IPS DF 4.7 (cell line): ENCODE results near the gene NAA25.
A peak's percentile ranks its signal among the peaks of the same experiment; 100 is the strongest.
"Not testable (repeated sequence)": the region's sequence is repeated elsewhere in the genome, so short reads cannot be mapped to it uniquely, and the experiment has no call there.

ENCODE experiments used
- DNase-seq: peaks from one replicate; pipeline ENCODE4 v3.0.0-alpha.2; 2013; ENCODE audit warnings: low spot score; ENCODE audit errors: extremely low read depth

The NAA25 gene

GRCh38 chr12:112063273-112063672, 45.3 kb downstream of the NAA25 start:
- no peak for DNase-seq

DNA sequence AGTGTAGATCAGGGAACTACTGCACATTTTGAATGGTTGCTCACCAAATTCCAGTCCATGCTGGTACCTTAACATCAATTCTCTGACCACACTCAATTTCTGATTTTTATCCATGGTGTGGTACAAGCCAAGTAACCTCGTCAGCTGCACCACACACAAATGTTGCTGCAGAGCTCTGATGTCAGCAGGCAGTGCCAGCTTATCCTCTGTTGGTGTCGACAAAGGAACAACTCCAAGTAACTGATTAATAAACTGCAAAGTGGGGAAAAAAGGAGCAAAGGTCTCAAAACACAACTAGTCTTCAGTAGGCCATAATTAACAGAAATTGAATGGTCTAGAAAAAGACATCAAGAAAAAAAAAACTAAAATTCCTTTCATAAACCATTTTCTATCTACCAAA, 47.4 kb downstream of the NAA25 start:
- no peak for DNase-seq

DNA sequence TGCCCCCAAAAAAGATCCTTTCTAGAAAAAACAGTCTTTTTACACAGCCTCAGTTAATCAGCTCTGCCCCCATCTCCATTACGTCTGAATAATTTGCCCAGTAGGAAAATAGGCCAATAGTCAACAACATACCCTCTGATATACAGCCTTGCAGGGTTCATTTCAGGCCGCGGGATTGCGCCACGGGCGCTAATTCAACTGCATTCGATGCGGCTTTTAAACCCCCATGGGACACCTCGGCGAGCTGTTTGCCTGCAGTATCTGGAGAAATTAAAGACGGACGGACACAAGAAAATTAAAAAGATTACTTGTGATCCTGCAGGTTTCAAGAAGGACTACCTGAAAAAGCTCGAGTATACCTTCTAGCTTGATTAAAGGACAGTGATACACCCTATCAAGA, 59.2 kb downstream of the NAA25 start:
- no peak for DNase-seq

- no peak for DNase-seq
These were observed 62.6 kb downstream of the NAA25 start for GRCh38 chr12:112046003-112046402.

DNA sequence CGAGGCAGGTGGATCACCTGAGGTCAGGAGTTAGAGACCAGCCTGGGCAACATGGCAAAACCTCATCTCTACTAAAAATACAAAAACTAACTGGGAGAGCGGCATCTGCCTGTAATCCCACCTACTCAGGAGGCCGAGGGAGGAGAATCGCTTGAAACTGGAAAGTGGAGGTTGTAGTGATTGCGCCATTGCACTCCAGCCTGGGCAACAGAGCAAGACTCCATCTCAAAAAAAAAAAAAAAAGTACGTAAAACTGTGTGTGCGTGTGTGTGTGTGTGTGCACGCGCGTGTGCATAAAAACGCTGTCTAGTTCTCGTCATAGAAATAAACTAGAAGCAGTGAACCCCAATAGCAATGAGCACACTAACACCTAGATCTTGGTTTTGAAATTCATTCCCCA, 72.0 kb downstream of the NAA25 start:
- not testable (repeated sequence) for DNase-seq

DNA sequence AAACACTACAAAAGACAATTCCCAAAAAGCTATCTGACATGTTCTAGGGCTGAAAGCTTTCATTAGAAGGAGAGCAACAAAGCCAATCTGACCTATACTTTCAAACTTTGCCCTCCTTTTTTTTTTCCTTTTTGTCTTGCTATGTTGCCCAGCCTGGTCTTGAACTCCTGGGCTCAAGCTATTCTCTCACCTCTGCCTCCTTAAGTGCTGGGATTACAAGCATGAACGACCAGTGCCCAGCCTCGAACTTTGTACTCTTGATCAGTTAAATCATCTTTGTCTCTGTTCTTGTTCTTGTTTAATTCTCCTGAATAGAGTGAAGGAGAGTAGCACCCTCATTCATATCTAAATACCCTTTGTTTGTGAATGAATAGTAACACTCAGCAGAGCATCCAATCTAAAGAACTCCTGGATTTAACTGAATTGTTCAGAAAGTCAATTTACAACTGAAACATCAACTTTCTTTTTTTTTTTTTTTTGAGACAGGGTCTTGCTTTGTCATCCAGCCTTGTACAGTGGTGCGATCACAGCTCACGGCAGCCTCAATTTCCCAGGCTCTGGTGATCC, 73.3 kb downstream of the NAA25 start:
- DNase-seq, result no peak

DNA sequence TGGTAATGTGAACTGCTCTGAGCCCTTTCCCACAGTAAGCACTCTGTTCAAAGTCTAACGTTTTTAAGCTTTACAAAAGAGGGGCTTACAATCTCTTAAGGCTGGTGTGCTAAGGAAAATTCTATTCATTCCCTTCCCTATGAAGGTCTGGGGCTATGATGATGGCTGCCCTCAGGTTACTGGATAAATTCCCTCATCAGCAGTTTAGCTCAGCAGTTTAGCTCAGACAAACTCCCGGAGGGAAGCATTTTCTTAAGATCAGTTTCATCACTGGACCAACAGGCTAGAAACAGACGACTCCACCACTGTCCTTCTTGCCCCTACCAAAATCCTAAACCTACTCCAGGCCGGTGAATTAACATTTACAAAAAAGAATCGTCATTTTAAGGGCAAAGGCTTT, 76.3 kb downstream of the NAA25 start:
- DNase-seq, result no peak

DNA sequence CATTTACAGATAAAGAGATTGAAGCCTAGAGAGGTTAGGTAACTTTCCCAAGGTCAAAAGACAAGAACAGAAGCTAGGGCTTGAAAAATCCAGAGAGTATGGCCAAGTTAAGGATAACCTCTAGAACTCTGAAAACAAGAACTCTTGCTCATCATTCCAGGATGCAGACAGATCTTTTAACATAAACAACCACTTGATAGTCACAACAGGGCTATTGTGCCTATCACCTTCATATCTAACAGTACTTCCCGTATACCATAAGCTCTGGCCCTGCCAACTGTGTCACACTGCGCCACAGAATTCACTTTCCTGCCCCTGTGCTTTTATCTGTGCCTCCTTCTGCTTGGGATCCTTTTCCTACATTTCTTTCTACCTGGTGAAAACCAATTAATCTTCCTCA, 77.1 kb downstream of the NAA25 start:
- no peak for DNase-seq

GRCh38 chr12:112029301-112029700, 79.3 kb downstream of the NAA25 start:
- no peak for DNase-seq

DNA sequence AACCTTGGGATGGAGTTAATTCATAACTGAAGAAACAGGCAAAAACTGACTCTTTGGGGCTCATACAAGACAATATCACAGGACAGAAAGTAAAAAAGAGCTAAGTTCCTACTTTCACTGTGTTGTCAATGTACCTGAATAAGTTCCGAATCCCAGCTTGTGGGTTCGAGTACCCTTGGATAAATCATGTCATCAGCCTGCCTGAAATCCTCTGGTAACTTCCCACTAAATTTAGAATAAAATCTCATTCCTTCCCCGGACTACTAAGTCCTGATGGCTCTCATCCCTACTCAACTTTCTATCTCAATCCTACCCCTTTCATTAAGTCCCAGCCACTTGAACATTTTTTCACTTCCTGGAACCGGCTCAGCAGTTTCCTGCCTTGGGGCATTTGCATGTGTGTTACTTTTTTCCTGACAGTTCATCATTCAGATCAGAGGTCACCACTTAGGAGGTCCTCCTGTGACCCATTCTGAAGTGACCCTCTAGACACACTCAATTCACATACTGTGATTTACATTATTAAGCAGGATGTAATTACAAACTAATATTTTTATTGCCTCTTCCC, 82.7 kb downstream of the NAA25 start:
- DNase-seq, result no peak

- no peak for DNase-seq
These were observed 84.7 kb downstream of the NAA25 start for GRCh38 chr12:112023759-112024396.

GRCh38 chr12:112022241-112023016, 86.2 kb downstream of the NAA25 start:
- DNase-seq, result no peak

GRCh38 chr12:112020947-112021457, 87.6 kb downstream of the NAA25 start:
- no peak for DNase-seq

- DNase-seq, result no peak
These were observed 89.9 kb downstream of the NAA25 start for GRCh38 chr12:112018571-112019237.

- DNase-seq, result no peak
These were observed 91.5 kb downstream of the NAA25 start for GRCh38 chr12:112017041-112017440.

DNA sequence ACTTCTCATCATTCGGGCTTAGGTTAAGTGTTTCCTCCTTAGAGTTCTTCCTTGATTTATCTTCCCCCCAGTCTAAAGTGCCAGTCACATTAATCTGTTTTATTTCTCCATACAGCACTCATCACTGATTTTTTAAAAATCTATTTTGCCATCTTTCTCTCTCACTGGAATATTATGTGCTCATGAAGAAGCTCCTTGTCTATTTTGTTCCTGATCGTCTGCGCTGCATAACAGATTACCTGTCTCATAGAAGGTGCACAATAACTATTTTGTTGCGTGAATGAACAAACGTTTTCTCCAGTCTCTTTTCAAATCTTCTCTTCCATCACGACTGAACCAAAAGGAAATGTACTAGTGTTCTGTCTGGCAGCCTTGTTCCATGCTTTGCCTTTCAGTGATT, 92.6 kb downstream of the NAA25 start:
- no peak for DNase-seq

DNA sequence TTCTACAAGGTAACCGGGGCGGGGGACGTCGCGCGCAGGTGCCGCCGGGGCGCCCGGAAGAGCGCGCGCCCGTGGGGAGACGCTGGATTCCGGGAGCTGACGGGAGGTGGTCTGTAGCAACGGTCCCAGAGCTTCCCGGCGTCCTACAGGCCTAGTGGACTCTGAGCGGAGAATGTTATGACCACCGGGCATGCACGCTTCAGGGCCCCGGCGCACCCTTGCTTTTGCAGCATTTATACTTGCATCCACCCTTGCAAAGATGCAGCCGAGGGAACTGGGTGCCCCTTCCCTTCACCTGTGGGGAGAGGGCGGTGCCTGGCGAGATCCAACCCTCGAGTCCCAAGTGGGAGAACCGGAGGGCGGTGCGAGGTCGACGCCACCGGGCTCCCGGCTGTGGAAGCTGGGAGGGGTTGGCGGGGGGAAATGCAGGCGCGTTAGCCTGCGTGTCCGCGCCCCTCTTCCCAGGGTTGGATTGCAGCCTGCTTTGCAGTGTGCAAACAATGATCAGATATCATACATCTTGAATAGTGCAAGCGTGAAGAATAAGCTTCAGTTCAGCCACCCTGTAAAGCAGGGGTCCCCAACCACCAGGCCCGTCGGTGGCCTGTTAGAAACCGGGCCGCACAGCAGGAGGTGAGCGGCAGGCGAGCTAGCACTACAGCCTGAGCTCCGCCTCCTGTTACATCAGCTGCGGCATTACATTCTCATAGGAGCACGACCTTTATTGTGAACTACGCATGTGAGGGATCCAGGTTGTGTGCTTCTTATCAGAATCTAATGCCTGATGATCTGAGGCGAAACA, 94.8 kb downstream of the NAA25 start:
- peak; percentile 68 for DNase-seq

GRCh38 chr12:112012775-112013600, 95.6 kb downstream of the NAA25 start, which contains the start of the genes ERP29 and TMEM116:
Gene ERP29, plus strand, starts transcription at chr12:112013426. Its CDS starts 40 bp downstream, at chr12:112013466.
Gene TMEM116, minus strand, starts transcription at chr12:112013165. Its CDS starts 7,895 bp downstream, at chr12:112005270.
- peak; percentile 83 for DNase-seq

- DNase-seq, result no peak
These were observed 96.9 kb downstream of the NAA25 start for GRCh38 chr12:112011685-112012084.
